ENCODE results near the gene MINAR2. TPM values are rescaled to one million over a fixed set of nuclear protein-coding genes. Genes with fewer than 3 reads are reported as not detected.
A peak's percentile ranks its signal among the peaks of the same experiment; 100 is the strongest.

Gene MINAR2
- total RNA-seq, 1 experiment from 2014 or later = not detected

DNA sequence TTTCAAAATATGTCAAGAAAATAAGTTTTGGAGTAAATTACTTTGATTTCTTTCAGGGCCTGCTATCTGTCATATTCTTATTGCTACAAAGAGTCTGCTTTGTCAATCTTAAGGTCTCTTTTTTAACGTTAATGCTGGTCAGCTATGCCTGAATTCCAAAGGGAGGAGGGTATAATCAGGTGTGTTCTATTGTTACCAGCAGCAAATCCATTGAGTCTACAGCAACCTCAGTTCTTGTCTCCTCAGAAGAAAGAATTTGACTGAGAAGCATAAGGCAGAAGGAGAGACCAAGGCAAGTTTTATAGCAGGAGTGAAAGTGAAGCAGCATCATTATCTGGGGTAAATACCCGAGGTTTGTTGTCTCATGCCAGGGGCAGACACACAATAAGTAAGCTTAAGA lies 23.7 kb upstream of the MINAR2 start:
- ChIA-PET CTCF (no interaction called here), POLR2A (no interaction called here)
- peak overlapping the region; percentile 42 for H3K4me3 Mint-ChIP-seq
- ATAC-seq (peak; percentile 83), DNase-seq (ENCODE audit: low spot score) (no peak)
- H3K4me1 Mint-ChIP-seq = peaks cover 56% of the 10 kb centered on the region
- TF ChIP-seq, protein P1, sequence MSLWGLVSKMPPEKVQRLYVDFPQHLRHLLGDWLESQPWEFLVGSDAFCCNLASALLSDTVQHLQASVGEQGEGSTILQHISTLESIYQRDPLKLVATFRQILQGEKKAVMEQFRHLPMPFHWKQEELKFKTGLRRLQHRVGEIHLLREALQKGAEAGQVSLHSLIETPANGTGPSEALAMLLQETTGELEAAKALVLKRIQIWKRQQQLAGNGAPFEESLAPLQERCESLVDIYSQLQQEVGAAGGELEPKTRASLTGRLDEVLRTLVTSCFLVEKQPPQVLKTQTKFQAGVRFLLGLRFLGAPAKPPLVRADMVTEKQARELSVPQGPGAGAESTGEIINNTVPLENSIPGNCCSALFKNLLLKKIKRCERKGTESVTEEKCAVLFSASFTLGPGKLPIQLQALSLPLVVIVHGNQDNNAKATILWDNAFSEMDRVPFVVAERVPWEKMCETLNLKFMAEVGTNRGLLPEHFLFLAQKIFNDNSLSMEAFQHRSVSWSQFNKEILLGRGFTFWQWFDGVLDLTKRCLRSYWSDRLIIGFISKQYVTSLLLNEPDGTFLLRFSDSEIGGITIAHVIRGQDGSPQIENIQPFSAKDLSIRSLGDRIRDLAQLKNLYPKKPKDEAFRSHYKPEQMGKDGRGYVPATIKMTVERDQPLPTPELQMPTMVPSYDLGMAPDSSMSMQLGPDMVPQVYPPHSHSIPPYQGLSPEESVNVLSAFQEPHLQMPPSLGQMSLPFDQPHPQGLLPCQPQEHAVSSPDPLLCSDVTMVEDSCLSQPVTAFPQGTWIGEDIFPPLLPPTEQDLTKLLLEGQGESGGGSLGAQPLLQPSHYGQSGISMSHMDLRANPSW (CRISPR knock-in tag; conservative IDR thresholded peaks at IDR 0.05; ENCODE audit: low read depth) = no peak
- no peak for TF ChIP-seq SMAD4 (CRISPR knock-in tag; IDR thresholded peaks at IDR 0.05)
- peak overlapping the region; percentile 96 for H3K27ac Mint-ChIP-seq
- H3K27me3 Mint-ChIP-seq (ENCODE audit: low read depth) = no peaks in the 10 kb centered on the region
- peaks cover 4% of the 10 kb centered on the region; the same call in 1 of the 2 replicates for H3K9me3 Mint-ChIP-seq
- peaks cover 22% of the 10 kb centered on the region for H3K36me3 Mint-ChIP-seq

GRCh38 chr5:129724647-129725046 lies 23.2 kb upstream of the MINAR2 start:
- POLR2A ChIA-PET = no interaction called here
- peak overlapping the region; percentile 96 for H3K27ac Mint-ChIP-seq
- CTCF ChIA-PET = no interaction called here
- no peaks in the 10 kb centered on the region for H3K27me3 Mint-ChIP-seq (ENCODE audit: low read depth)
- TF ChIP-seq ZNF423 (CRISPR knock-in tag; IDR thresholded peaks at IDR 0.05) (0 out of 2 replicates have a peak, but pooled peaks have one; percentile 24), RORB (CRISPR knock-in tag; IDR thresholded peaks at IDR 0.05) (no peak), MLX (CRISPR knock-in tag; IDR thresholded peaks at IDR 0.05) (no peak)
- TF ChIP-seq, protein P2, sequence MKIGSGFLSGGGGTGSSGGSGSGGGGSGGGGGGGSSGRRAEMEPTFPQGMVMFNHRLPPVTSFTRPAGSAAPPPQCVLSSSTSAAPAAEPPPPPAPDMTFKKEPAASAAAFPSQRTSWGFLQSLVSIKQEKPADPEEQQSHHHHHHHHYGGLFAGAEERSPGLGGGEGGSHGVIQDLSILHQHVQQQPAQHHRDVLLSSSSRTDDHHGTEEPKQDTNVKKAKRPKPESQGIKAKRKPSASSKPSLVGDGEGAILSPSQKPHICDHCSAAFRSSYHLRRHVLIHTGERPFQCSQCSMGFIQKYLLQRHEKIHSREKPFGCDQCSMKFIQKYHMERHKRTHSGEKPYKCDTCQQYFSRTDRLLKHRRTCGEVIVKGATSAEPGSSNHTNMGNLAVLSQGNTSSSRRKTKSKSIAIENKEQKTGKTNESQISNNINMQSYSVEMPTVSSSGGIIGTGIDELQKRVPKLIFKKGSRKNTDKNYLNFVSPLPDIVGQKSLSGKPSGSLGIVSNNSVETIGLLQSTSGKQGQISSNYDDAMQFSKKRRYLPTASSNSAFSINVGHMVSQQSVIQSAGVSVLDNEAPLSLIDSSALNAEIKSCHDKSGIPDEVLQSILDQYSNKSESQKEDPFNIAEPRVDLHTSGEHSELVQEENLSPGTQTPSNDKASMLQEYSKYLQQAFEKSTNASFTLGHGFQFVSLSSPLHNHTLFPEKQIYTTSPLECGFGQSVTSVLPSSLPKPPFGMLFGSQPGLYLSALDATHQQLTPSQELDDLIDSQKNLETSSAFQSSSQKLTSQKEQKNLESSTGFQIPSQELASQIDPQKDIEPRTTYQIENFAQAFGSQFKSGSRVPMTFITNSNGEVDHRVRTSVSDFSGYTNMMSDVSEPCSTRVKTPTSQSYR (CRISPR knock-in tag; IDR thresholded peaks at IDR 0.05) = no peak
- peaks cover 4% of the 10 kb centered on the region; the same call in 1 of the 2 replicates for H3K9me3 Mint-ChIP-seq
- peak overlapping the region; percentile 42 for H3K4me3 Mint-ChIP-seq
- peak; percentile 11 for DNase-seq (ENCODE audit: low spot score)
- peaks cover 22% of the 10 kb centered on the region for H3K36me3 Mint-ChIP-seq
- peak; percentile 89 for ATAC-seq
- H3K4me1 Mint-ChIP-seq = peaks cover 56% of the 10 kb centered on the region

DNA sequence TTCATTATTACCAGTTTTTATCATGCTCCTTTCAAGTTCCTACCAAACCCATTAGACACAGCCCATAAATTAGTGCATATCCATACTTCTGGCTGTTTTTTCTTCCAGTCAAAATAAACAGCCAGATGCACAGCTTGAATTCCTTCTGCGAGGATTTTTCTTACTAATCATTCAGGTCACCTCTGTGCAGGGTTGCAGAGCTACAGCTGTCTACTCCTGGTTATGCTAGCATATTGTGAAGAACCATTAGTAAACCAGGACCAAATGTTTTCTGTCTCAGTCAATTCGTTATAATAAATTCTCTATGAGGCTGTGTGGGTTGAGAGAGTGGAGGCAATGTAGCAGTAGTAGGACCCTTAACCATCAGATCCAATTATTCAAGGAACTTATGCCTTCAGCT lies 8.1 kb upstream of the MINAR2 start:
- Mint-ChIP-seq H3K9me3 (no peaks in the 10 kb centered on the region), H3K27me3 (ENCODE audit: low read depth) (no peaks in the 10 kb centered on the region), H3K4me3 (no peak overlapping the region), H3K36me3 (peaks cover 6% of the 10 kb centered on the region; the same call in 1 of the 2 replicates), H3K27ac (no peak overlapping the region), H3K4me1 (peaks cover 16% of the 10 kb centered on the region)
- ChIA-PET CTCF (no interaction called here), POLR2A (no interaction called here)
- ATAC-seq (no peak), DNase-seq (ENCODE audit: low spot score) (no peak)
- TF ChIP-seq EMX1 (CRISPR knock-in tag; IDR thresholded peaks at IDR 0.05) (no peak), TEAD1 (CRISPR knock-in tag; IDR thresholded peaks at IDR 0.05) (no peak), ATF3 (CRISPR knock-in tag; conservative IDR thresholded peaks at IDR 0.05) (no peak), ZNF423 (CRISPR knock-in tag; IDR thresholded peaks at IDR 0.05) (no peak), TCF7 (CRISPR knock-in tag; IDR thresholded peaks at IDR 0.05; ENCODE audit: low read depth) (no peak), OVOL2 (CRISPR knock-in tag; IDR thresholded peaks at IDR 0.05; ENCODE audit: borderline replicate concordance) (no peak), HMGXB4 (CRISPR knock-in tag; IDR thresholded peaks at IDR 0.05) (no peak), ZMAT4 (CRISPR knock-in tag; IDR thresholded peaks at IDR 0.05) (no peak), CBFB (CRISPR knock-in tag; IDR thresholded peaks at IDR 0.05; ENCODE audit: low read depth) (no peak), ELF4 (CRISPR knock-in tag; IDR thresholded peaks at IDR 0.05; ENCODE audit: low read depth) (no peak), ZNF425 (CRISPR knock-in tag; conservative IDR thresholded peaks at IDR 0.05) (no peak), TP53 (CRISPR knock-in tag; IDR thresholded peaks at IDR 0.05) (no peak), HMGA2 (CRISPR knock-in tag; IDR thresholded peaks at IDR 0.05) (no peak)
- TF ChIP-seq, protein P3, sequence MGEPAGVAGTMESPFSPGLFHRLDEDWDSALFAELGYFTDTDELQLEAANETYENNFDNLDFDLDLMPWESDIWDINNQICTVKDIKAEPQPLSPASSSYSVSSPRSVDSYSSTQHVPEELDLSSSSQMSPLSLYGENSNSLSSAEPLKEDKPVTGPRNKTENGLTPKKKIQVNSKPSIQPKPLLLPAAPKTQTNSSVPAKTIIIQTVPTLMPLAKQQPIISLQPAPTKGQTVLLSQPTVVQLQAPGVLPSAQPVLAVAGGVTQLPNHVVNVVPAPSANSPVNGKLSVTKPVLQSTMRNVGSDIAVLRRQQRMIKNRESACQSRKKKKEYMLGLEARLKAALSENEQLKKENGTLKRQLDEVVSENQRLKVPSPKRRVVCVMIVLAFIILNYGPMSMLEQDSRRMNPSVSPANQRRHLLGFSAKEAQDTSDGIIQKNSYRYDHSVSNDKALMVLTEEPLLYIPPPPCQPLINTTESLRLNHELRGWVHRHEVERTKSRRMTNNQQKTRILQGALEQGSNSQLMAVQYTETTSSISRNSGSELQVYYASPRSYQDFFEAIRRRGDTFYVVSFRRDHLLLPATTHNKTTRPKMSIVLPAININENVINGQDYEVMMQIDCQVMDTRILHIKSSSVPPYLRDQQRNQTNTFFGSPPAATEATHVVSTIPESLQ (CRISPR knock-in tag; IDR thresholded peaks at IDR 0.05) = no peak
